GM19035 (cell line): Measurements from ENCODE around the gene RERG.
"Not testable (repeated sequence)": the region's sequence is repeated elsewhere in the genome, so short reads cannot be mapped to it uniquely, and the experiment has no call there.

Experiments
- ATAC-seq: cut with Tn5 transposase; IDR thresholded peaks from one replicate; pipeline ENCODE4 v1.9.1; 2021; ENCODE audit not compliant: unreplicated experiment

RERG gene

DNA sequence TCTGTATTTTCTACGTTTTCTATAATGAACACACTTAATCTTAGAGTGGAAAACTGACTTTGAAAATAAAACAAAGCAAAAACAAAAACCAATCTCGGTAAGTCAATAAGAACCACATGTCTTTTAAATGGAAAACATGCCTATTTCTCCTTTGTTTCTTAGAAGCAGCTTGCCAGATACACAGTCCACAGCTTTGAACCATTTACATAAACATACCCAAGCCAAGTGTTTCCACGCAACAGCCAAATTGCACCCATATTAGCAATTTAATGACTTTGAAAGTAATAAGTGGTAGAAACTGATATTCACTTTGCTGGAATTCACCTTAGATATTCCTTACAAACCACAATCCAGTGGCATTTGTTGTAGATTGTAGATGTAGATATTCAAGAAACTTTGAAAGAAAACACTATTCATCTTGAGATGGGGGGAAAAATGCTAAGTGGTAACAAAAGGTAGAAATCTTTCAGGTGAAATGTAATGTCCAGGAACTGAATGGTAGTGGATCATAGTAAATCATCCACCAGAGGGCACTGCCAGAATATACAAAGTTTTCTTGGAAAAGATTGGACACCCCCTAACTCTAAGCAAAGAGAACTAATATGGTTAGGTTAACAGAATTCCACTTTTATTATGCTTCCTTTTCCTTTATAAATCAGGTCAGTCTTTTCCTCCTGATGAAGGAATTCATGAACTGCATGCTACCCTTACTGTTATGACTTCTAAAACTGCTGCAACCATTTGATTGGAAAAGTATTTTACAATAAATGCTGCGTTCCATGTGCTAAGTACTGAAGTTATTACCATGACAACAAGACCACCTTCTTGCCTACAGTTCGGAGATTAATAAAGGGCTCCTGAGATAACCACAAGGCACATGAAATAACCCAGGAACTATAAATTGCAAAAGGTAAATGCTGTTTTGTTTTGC lies 69.8 kb downstream of the RERG start:
- ATAC-seq = no peak

DNA sequence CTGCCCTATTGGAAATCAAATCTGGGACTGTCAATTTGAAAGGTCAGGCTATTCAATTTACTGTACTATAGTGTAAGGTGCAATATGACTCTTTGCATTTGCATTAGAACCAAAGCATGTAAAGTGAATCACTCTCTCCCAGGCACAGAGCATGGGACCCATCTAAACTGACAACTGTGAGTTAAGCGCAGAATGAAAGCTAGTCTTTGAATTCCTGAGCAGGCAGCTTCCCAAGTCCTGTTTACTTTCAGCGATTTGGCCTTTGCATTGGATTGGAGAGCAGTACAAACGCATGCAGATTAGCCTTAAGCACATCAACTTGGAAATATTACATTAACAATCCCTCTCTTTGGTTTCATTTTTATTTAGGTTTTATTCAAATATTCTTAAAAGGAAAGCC lies 74.6 kb downstream of the RERG start:
- ATAC-seq = no peak

DNA sequence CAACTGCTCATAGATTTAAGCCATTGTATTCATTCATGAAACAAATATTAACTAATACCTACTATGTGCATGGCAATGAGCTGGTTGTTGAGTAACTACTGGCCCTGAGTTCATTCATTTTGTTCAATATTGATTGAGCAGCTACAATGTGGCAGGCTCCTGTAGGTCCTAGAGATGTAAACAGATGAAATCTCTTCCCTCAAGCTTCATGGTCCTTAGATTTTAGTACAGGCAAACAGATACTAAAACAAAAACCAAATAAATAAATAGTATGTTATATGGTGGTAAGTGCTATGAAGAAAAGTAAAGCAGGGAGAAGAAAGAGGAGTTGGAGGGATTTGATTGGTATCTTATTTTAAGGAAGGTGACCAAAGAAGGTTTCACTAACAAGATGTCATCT lies 77.8 kb downstream of the RERG start:
- ATAC-seq = no peak

DNA sequence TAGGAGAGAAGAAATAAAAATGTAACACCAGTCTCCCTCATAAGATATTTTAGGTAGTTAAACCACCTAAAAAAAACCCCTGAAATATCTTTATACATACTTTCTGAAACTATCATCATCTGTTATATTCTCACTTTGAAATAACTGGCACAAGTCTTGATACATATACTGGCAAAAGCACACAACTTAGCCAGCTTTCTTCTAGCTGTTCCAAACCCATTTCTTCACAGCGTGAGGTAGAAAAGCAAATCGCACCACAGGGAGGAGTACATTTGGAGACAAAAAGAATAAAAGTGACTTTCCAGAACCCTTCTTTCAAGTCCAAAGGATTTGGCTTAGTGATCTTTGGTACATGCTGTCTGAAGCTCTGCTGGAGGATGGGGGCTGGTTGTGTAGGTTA lies 78.5 kb downstream of the RERG start:
- no peak for ATAC-seq

GRCh38 chr12:15131431-15131830 lies 89.8 kb downstream of the RERG start:
- ATAC-seq = no peak

DNA sequence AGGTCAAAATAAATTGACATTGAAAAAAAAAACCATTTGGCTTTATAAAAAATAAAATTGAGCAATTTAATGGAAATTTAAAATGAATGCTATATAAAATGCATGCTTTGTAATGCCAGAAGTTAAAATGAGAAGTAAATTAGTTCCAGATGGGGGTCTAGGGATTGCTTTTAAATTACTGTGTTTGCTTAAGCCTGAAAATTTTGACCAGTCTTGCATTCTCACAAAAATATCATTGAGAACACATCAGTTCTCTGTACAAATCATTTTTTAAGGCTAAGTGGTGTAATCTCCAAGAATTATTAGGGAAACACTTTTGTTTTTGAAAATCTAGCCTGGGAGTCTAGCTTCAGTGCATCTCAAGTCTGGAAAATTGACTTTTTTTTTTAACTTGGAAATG lies 90.7 kb downstream of the RERG start:
- ATAC-seq = no peak

DNA sequence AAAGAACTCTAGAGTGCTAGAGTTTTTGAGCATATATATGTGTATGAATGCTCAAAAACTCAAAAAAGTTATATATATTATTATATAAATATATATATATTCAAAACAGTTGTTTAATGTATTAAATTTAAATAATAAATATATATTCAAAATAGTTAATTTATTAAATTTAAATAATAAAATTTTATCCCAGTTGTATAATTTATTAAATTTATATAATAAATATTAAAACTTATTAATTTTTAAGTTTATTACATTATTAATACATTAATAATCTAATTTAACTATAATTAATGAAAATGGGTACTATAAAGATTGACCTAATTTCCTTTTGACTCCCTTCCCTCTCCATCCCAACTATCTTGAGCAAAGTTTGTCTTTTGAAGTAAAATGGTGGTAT lies 97.8 kb downstream of the RERG start:
- no peak for ATAC-seq

- ATAC-seq = no peak
Observed at GRCh38 chr12:15122344-15122743, 98.9 kb downstream of the RERG start.

GRCh38 chr12:15118955-15119354 lies 102.3 kb downstream of the RERG start:
- no peak for ATAC-seq

- ATAC-seq = no peak
Observed at GRCh38 chr12:15116983-15117382, 104.2 kb downstream of the RERG start.

DNA sequence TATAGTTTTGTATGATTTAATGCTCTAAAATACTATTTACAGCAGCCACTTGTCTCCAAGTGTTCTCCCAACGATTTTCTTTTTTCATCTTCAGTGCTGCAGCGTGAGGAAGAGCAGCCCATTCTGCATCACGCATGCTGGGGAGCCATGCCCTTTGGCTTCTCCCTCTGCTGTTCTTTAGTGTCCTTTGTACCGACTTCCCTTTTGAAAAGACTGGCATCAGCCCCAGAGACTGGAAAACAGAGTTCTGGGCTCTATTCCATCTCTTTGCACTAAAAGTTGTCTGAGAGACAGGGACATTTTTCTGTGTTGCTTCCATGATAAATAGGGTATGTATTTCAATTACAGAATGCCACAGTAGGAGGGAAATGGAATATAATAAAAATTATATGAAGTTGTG lies 105.1 kb downstream of the RERG start:
- ATAC-seq = no peak

- ATAC-seq = no peak
Observed at GRCh38 chr12:15115434-15115833, 105.8 kb downstream of the RERG start.

DNA sequence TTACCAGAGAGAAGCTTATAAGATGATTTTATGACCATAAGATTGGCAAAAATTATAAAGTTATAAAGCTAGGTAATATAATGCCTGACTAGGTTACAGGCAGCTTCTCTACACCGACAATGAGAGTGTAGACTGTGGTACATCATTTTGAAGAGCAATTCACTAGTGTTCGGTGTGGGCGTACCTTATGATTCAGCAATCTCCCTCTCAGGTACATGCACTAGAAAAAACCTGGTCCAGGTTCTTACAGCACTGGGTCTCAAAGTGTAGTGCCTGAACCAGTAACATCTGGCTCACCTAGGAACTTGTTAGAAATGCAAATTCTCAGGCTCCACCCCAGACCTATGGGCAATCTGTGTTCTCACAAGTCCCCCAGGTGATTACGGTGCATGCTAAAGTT lies 106.7 kb downstream of the RERG start:
- no peak for ATAC-seq

DNA sequence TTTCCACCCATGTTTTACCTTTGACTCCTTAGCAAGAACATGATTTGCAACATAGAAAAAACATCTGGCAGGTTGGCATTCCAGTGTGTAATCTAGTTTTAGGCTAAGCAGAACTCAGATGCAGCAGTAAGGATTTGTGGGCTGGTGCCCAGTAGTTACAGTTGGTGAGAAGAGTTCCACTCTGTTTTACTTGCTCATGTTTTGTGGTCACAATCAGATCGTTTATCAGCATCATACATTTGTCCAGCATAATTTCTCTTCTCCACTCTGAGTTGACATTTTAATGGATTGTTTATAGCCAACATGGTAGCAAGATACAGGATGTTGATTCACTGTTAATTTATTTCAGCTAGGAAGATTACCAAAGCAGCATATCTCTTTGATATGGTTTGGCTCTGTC lies 128.4 kb downstream of the RERG start:
- no peak for ATAC-seq

DNA sequence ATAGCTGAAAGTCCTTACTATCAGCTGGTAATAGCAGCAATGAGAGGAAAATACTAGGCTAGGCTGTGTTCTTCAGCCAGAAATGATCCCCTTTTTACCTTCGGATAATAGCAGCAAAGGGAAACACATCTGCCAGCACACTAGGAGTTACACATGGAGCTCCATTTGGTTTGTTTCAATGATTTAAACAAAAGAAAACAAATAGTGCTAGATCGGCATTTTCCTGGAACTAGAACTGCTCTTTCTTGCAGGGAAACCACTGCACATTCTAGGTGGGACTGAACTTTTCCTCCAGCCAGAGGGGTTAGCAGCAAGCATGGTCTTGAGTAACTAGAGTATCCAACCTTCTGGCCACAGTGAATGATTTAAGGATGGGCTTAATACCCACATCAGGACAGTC lies 130.8 kb downstream of the RERG start:
- no peak for ATAC-seq

- ATAC-seq = no peak
Observed at GRCh38 chr12:15088105-15088504, 133.1 kb downstream of the RERG start.

DNA sequence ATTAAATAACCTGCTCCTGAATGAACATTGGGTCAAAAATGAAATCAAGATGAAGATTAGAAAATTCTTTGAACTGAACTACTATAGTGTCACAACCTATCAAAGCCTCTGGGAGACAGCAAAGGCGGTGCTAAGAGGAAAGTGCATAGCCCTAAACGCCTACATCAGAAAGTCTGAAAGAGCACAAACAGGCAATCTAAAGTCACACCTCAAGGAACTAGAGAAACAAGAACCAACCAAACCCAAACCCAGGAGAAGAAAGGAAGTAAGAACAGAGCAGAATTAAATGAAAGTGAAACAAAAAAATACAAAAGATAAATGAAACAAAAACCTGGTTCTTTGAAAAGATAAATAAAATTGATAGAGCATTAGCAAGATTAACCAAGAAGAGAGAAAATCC lies 143.5 kb downstream of the RERG start:
- ATAC-seq = not testable (repeated sequence)

GRCh38 chr12:15074351-15074750 lies 146.9 kb downstream of the RERG start:
- no peak for ATAC-seq

DNA sequence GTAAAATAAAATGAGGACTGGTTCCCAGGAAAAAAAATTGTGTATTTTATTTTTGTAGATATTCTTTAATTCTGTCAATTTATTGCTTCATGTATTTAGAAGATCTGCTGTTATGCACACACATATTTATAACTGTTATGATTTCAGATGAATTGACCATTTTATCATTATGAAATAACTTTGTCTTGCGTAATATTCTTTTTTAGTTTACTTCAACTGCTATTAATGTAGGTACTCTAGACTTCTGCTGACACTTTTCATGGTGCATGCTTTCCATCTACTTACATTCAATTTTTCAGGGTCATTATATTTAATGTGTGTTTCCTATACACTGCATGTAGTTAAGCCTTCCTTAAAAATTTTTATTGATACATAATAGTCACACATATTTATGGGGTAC lies 162.1 kb downstream of the RERG start:
- ATAC-seq = no peak
